Liver (tissue), 9 donors: ENCODE data around the gene PRODH. TPM values are rescaled to one million over a fixed set of nuclear protein-coding genes. Genes with fewer than 3 reads are reported as not detected.
A peak's percentile ranks its signal among the peaks of the same experiment; 100 is the strongest.

Source experiments
- DNase-seq: peaks from one replicate; pipeline ENCODE4 v3.0.0-alpha.2; 2017; ENCODE audit warnings: low spot score
- H3K27ac ChIP-seq, 2 donors: one replicate each; pipeline ENCODE4 v1.7.0; 2013; ENCODE audit warnings: inconsistent platforms in 2 of 2, low read length in 2 of 2, control low read depth in 1 of 2, low read depth in 1 of 2, mild to moderate bottlenecking in 1 of 2
- H3K27me3 ChIP-seq, 4 donors: one replicate each; pipeline versions ENCODE4 v1.6.1 to v1.7.0; 2013; ENCODE audit warnings: low read length in 3 of 4, inconsistent platforms in 1 of 4, mild to moderate bottlenecking in 1 of 4, moderate library complexity in 1 of 4; ENCODE audit not compliant: control insufficient read depth in 4 of 4, insufficient read depth in 4 of 4
- H3K36me3 ChIP-seq, 4 donors: one replicate each; pipeline versions ENCODE4 v1.6.1 to v1.7.0; 2013; ENCODE audit warnings: low read length in 3 of 4, mild to moderate bottlenecking in 3 of 4, low read depth in 1 of 4, moderate library complexity in 1 of 4; ENCODE audit not compliant: control insufficient read depth in 4 of 4, insufficient read depth in 3 of 4
- H3K4me1 ChIP-seq, 4 donors: one replicate each; pipeline versions ENCODE4 v1.6.1 to v1.7.0; 2013; ENCODE audit warnings: low read length in 3 of 4, mild to moderate bottlenecking in 3 of 4, moderate library complexity in 1 of 4; ENCODE audit not compliant: control insufficient read depth in 4 of 4, insufficient read depth in 4 of 4
- H3K4me3 ChIP-seq, 3 donors: one replicate each; pipeline versions ENCODE4 v1.6.1 to v1.7.0; 2013; ENCODE audit warnings: low read length in 3 of 3, control low read depth in 1 of 3, low read depth in 1 of 3, mild to moderate bottlenecking in 1 of 3
- H3K9ac ChIP-seq, 2 donors: one replicate each; pipeline ENCODE4 v1.7.0; 2013; ENCODE audit warnings: low read length in 2 of 2, mild to moderate bottlenecking in 2 of 2, moderate library complexity in 2 of 2, control low read depth in 1 of 2, low read depth in 1 of 2
- H3K9me3 ChIP-seq, 4 donors: one replicate each; pipeline versions ENCODE4 v1.6.1 to v1.7.0; 2013; ENCODE audit warnings: low read length in 3 of 4; ENCODE audit not compliant: control insufficient read depth in 4 of 4
- ATF3 ChIP-seq: IDR thresholded peaks from 2 replicates; pipeline ENCODE4 v1.6.1; 2016; ENCODE audit warnings: antibody characterized with exemption
- CTCF ChIP-seq: fragments of 150-350 bp; IDR thresholded peaks from 2 replicates; pipeline ENCODE4 v1.5.1; 2017; ENCODE audit warnings: improper control_type of control experiment, low read depth, low read length; ENCODE audit not compliant: missing input control
- EGR1 ChIP-seq, 2 donors: IDR thresholded peaks; 2 replicates each; pipeline ENCODE4 v1.6.1; 2016 to 2018; ENCODE audit warnings: antibody characterized with exemption in 2 of 2, low read depth in 2 of 2
- FOXA1 ChIP-seq: IDR thresholded peaks from 2 replicates; pipeline ENCODE4 v1.6.1; 2016; ENCODE audit warnings: antibody characterized with exemption
- FOXA2 ChIP-seq: IDR thresholded peaks from 2 replicates; pipeline ENCODE4 v1.6.1; 2016; ENCODE audit warnings: antibody characterized with exemption
- GABPA ChIP-seq, 2 donors: IDR thresholded peaks in 1 of 2; conservative IDR thresholded peaks in 1 of 2; 2 replicates each; pipeline ENCODE4 v1.6.1; 2016; ENCODE audit warnings: antibody characterized with exemption in 2 of 2, mild to moderate bottlenecking in 1 of 2, moderate library complexity in 1 of 2
- HNF4A ChIP-seq, 2 donors: conservative IDR thresholded peaks; 2 replicates each; pipeline ENCODE4 v1.6.1; 2016; ENCODE audit warnings: antibody characterized with exemption in 2 of 2, mild to moderate bottlenecking in 2 of 2
- HNF4G ChIP-seq: IDR thresholded peaks from 2 replicates; pipeline ENCODE4 v1.6.1; 2016; ENCODE audit warnings: antibody characterized with exemption
- JUND ChIP-seq, 2 donors: IDR thresholded peaks; 2 replicates each; pipeline ENCODE4 v1.6.1; 2016; ENCODE audit warnings: antibody characterized with exemption in 2 of 2
- MAX ChIP-seq: IDR thresholded peaks from 2 replicates; pipeline ENCODE4 v1.6.1; 2016; ENCODE audit warnings: antibody characterized with exemption
- NR2F2 ChIP-seq: IDR thresholded peaks from 2 replicates; pipeline ENCODE4 v1.6.1; 2016; ENCODE audit warnings: antibody characterized with exemption
- RAD21 ChIP-seq, 2 donors: IDR thresholded peaks; 2 replicates each; pipeline ENCODE4 v1.6.1; 2016; ENCODE audit warnings: antibody characterized with exemption in 2 of 2, mild to moderate bottlenecking in 2 of 2
- REST ChIP-seq: IDR thresholded peaks from 2 replicates; pipeline ENCODE4 v1.6.1; 2016; ENCODE audit warnings: antibody characterized with exemption, mild to moderate bottlenecking
- RXRA ChIP-seq, 2 donors: IDR thresholded peaks; 2 replicates each; pipeline ENCODE4 v1.6.1; 2017 to 2018; ENCODE audit warnings: antibody characterized with exemption in 2 of 2, mild to moderate bottlenecking in 1 of 2
- SP1 ChIP-seq: IDR thresholded peaks from 2 replicates; pipeline ENCODE4 v1.6.1; 2018; ENCODE audit warnings: antibody characterized with exemption, mild to moderate bottlenecking
- TAF1 ChIP-seq: conservative IDR thresholded peaks from 2 replicates; pipeline ENCODE4 v1.6.1; 2016; ENCODE audit warnings: antibody characterized with exemption, mild to moderate bottlenecking
- YY1 ChIP-seq: IDR thresholded peaks from 2 replicates; pipeline ENCODE4 v1.6.1; 2016; ENCODE audit warnings: antibody characterized with exemption, mild to moderate bottlenecking
- ZBTB33 ChIP-seq: IDR thresholded peaks from 2 replicates; pipeline ENCODE4 v1.6.1; 2016; ENCODE audit warnings: antibody characterized with exemption
- WGBS: extraction: QIAGEN DNeasy Blood & Tissue Kit; methylation state at CpG from one replicate; pipeline ENCODE4 v1.1.7; 2013; 5-methylcytosine and 5-hydroxymethylcytosine counted together
- polyA plus RNA-seq, 2 donors: library from polyadenylated mRNA; stranded (reverse) in 1 of 2; unstranded in 1 of 2; fragments of 200-250 nt in 1 of 2; fragments of >200 nt in 1 of 2; fragmentation: Nextera tagmentation in 1 of 2; extraction: Ambion mirVana in 1 of 2; gene quantifications; one replicate each; pipeline versions ENCODE4 v1.2.1 to v1.2.3, GENCODE V29; 2013 to 2015
- total RNA-seq, 2 donors: library from RNA; depleted of rRNA; stranded (reverse); fragments of >200 nt; gene quantifications; one replicate each; pipeline ENCODE4 v1.2.3, GENCODE V29; 2014
- donor health status: healthy.
- donor health status: healthy.
- donor health status: healthy.
- donor health status: healthy.
- donor health status: healthy.

PRODH gene
- total and polyA plus RNA-seq, 4 donors: 1.2 to 4.1 (median 1.6) TPM; not detected in 1

- TF ChIP-seq EGR1 (IDR thresholded peaks at IDR 0.05; ENCODE audit: low read depth in 2 of 2): no peak
- TF ChIP-seq FOXA1: no peak
- TF ChIP-seq REST: no peak
- TF ChIP-seq YY1: no peak
- TF ChIP-seq CTCF: no peak
- peak; percentile 79 to 85 for TF ChIP-seq HNF4A (conservative IDR thresholded peaks at IDR 0.05)
- peak in 1 of 2 donors; percentile 32 for TF ChIP-seq JUND (IDR thresholded peaks at IDR 0.05)
- TF ChIP-seq ATF3: no peak
- TF ChIP-seq RAD21 (IDR thresholded peaks at IDR 0.05): peak in 1 of 2 donors; percentile 19
- no peak for TF ChIP-seq FOXA2
- no peak for TF ChIP-seq NR2F2
- no peak for TF ChIP-seq TAF1
- TF ChIP-seq GABPA (IDR thresholded peaks at IDR 0.05 in 1 of 2, conservative IDR thresholded peaks at IDR 0.05 in 1 of 2): no peak
- no peak for TF ChIP-seq HNF4G
- no peak for TF ChIP-seq ZBTB33
- peak in 1 of 2 donors; percentile 40 for TF ChIP-seq RXRA (IDR thresholded peaks at IDR 0.05)
- peak; percentile 44 for TF ChIP-seq SP1
- TF ChIP-seq MAX: no peak
- WGBS: 32% methylated on average over 1 of the region's 1 CpG
- DNase-seq: no peak
Observed at GRCh38 chr22:18979957-18980356, 43.9 kb upstream of the PRODH start.

More at GRCh38 chr22:18979957-18980356, 43.9 kb upstream of the PRODH start:
- H3K4me3 ChIP-seq: no peak overlapping the region
- H3K9me3 ChIP-seq: no peaks in the 10 kb centered on the region
- no peak overlapping the region for H3K9ac ChIP-seq
- H3K4me1 ChIP-seq: peaks cover 0 to 14% (median 9%) of the 10 kb centered on the region in 4 donors
- H3K27me3 ChIP-seq: no peaks in the 10 kb centered on the region
- H3K27ac ChIP-seq: no peak overlapping the region
- no peaks in the 10 kb centered on the region for H3K36me3 ChIP-seq
